Prostate gland (tissue), 2 donors: Measurements from ENCODE around the gene CPA5.

Experiments used
- POLR2AphosphoS5 ChIP-seq: sonication (generic); formaldehyde crosslinking; IDR thresholded peaks from one replicate; pipeline ENCODE4 v1.6.1; 2017; ENCODE audit warnings: antibody characterized with exemption
- TF ChIP-seq, protein P1 (sequence below), 4 experiments: fragments of 200-600 bp in 2 of 4; fragments of 450-650 bp in 2 of 4; sonication (generic) in 2 of 4; IDR thresholded peaks; 1 replicate in 3 of 4; 2 replicates in 1 of 4; pipeline ENCODE4 v1.5.1; 2016 to 2019; ENCODE audit warnings: antibody characterized with exemption in 4 of 4, mild to moderate bottlenecking in 2 of 4, moderate library complexity in 2 of 4

DNA sequence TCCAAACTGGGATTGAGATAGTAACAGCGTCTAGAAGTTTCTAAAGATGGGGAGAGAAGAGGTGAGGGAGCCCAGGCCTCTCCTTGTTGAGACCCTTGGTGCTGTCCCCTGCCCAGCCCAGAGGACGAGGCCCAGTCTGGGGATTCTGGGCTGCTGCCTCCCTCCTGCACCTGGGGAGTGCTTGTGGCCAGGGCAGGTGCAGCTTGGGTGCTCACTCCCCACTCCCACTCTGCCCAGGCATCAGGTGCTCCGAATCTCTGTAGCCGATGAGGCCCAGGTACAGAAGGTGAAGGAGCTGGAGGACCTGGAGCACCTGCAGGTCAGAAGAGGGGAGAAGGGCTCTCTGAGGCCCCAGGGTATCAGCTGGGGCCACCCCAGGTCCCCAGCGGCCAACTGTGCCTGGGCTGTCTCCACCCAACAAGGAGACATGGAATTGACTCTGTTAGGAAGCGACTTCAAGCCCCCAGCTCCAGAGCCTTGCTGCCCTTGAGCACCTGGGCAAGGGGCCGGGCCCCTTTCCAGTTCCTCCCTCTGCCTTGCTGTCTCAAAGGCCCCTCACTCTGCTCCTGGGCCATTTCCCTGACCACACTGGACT lies 36.3 kb downstream of the CPA5 start:
- TF ChIP-seq, protein P1, sequence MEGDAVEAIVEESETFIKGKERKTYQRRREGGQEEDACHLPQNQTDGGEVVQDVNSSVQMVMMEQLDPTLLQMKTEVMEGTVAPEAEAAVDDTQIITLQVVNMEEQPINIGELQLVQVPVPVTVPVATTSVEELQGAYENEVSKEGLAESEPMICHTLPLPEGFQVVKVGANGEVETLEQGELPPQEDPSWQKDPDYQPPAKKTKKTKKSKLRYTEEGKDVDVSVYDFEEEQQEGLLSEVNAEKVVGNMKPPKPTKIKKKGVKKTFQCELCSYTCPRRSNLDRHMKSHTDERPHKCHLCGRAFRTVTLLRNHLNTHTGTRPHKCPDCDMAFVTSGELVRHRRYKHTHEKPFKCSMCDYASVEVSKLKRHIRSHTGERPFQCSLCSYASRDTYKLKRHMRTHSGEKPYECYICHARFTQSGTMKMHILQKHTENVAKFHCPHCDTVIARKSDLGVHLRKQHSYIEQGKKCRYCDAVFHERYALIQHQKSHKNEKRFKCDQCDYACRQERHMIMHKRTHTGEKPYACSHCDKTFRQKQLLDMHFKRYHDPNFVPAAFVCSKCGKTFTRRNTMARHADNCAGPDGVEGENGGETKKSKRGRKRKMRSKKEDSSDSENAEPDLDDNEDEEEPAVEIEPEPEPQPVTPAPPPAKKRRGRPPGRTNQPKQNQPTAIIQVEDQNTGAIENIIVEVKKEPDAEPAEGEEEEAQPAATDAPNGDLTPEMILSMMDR (IDR thresholded peaks at IDR 0.05), result no peak
- no peak for TF ChIP-seq POLR2AphosphoS5
